Erythroblast (primary cell): ENCODE data around the gene CTCFL.
"Not testable (repeated sequence)": the region's sequence is repeated elsewhere in the genome, so short reads cannot be mapped to it uniquely, and the experiment has no call there.

Experiments used
- DNase-seq, 2 experiments: peaks; one replicate each; lab custom pipeline; 2025; lab: John Stamatoyannopoulos, UW
- GATA1 ChIP-seq: IDR thresholded peaks from 2 replicates; pipeline ENCODE4 v1.6.1; 2011; ENCODE audit warnings: low read depth, mild to moderate bottlenecking, control low read depth, low read length, moderate library complexity
- POLR2A ChIP-seq: IDR thresholded peaks from 2 replicates; pipeline ENCODE4 v1.6.1; 2011; ENCODE audit warnings: mild to moderate bottlenecking, low read length

The CTCFL gene

GRCh38 chr20:57481281-57481711, 43.6 kb downstream of the CTCFL start:
- TF ChIP-seq POLR2A (no peak), GATA1 (no peak)
- no peak for DNase-seq

GRCh38 chr20:57480444-57481160, 44.3 kb downstream of the CTCFL start:
- TF ChIP-seq POLR2A (no peak), GATA1 (no peak)
- DNase-seq: no peak

GRCh38 chr20:57479196-57479595, 45.7 kb downstream of the CTCFL start:
- DNase-seq: no peak
- TF ChIP-seq GATA1: no peak
- no peak for TF ChIP-seq POLR2A

- no peak for DNase-seq
- no peak for TF ChIP-seq POLR2A
- TF ChIP-seq GATA1: no peak
Observed at GRCh38 chr20:57478176-57478575, 46.8 kb downstream of the CTCFL start.

- no peak for DNase-seq
- TF ChIP-seq GATA1 (no peak), POLR2A (no peak)
Observed at GRCh38 chr20:57476641-57477461, 48.1 kb downstream of the CTCFL start.

GRCh38 chr20:57476084-57476526, 48.8 kb downstream of the CTCFL start:
- TF ChIP-seq GATA1: no peak
- no peak for TF ChIP-seq POLR2A
- no peak for DNase-seq

- no peak for DNase-seq
- TF ChIP-seq GATA1 (no peak), POLR2A (no peak)
Observed at GRCh38 chr20:57475388-57476083, 49.4 kb downstream of the CTCFL start.

GRCh38 chr20:57474816-57475215, 50.1 kb downstream of the CTCFL start:
- TF ChIP-seq GATA1 (no peak), POLR2A (no peak)
- no peak for DNase-seq

GRCh38 chr20:57474205-57474604, 50.7 kb downstream of the CTCFL start:
- no peak for DNase-seq
- TF ChIP-seq POLR2A: no peak
- no peak for TF ChIP-seq GATA1

- no peak for TF ChIP-seq GATA1
- TF ChIP-seq POLR2A: no peak
- peak in 1 of 2 experiments; percentile 5 for DNase-seq
Observed at GRCh38 chr20:57473246-57474048, 51.5 kb downstream of the CTCFL start.

- not testable (repeated sequence) for DNase-seq
Observed at GRCh38 chr20:57472474-57472873, 52.5 kb downstream of the CTCFL start.

GRCh38 chr20:57471496-57472372, 53.2 kb downstream of the CTCFL start:
- DNase-seq: no peak
- TF ChIP-seq GATA1 (no peak), POLR2A (no peak)
